SKM-1 treated with dmso at 0.1 percent for 144 hours (cell line): Measurements from ENCODE around the gene FOXL1.

Experiments
- DNase-seq: peaks from one replicate; lab custom pipeline; 2025; ENCODE audit not compliant: unreplicated experiment; lab: John Stamatoyannopoulos, UW

The FOXL1 gene

GRCh38 chr16:86578061-86578599 lies at the start of gene FOXL1:
Gene FOXL1, plus strand, starts transcription at chr16:86578549. Its CDS starts 175 bp downstream, at chr16:86578724.
- DNase-seq, result no peak

- no peak for DNase-seq
These were observed 49.2 kb upstream of the FOXL1 start for GRCh38 chr16:86529160-86529559.

GRCh38 chr16:86530251-86531190 lies 47.8 kb upstream of the FOXL1 start:
- no peak for DNase-seq

GRCh38 chr16:86531191-86531545 lies 47.2 kb upstream of the FOXL1 start:
- no peak for DNase-seq

GRCh38 chr16:86531641-86532525 lies 46.5 kb upstream of the FOXL1 start:
- DNase-seq, result no peak

GRCh38 chr16:86532526-86532815 lies 45.9 kb upstream of the FOXL1 start:
- no peak for DNase-seq

GRCh38 chr16:86533076-86533475 lies 45.3 kb upstream of the FOXL1 start:
- DNase-seq, result no peak

- no peak for DNase-seq
These were observed 44.5 kb upstream of the FOXL1 start for GRCh38 chr16:86533767-86534351.

GRCh38 chr16:86534779-86535615 lies 43.4 kb upstream of the FOXL1 start:
- DNase-seq, result no peak

GRCh38 chr16:86536621-86537020 lies 41.7 kb upstream of the FOXL1 start:
- no peak for DNase-seq

- no peak for DNase-seq
These were observed 40.9 kb upstream of the FOXL1 start for GRCh38 chr16:86537486-86537885.

- DNase-seq, result no peak
These were observed 40.1 kb upstream of the FOXL1 start for GRCh38 chr16:86538196-86538780.

- no peak for DNase-seq
These were observed 37.5 kb upstream of the FOXL1 start for GRCh38 chr16:86540894-86541293.

GRCh38 chr16:86541560-86541959 lies 36.8 kb upstream of the FOXL1 start:
- no peak for DNase-seq

GRCh38 chr16:86542756-86543750 lies 35.3 kb upstream of the FOXL1 start:
- no peak for DNase-seq

GRCh38 chr16:86545481-86545880 lies 32.9 kb upstream of the FOXL1 start:
- DNase-seq, result no peak

GRCh38 chr16:86545954-86546637 lies 32.3 kb upstream of the FOXL1 start:
- no peak for DNase-seq

- DNase-seq, result no peak
These were observed 31.7 kb upstream of the FOXL1 start for GRCh38 chr16:86546638-86547013.
